Kidney (tissue), 14 donors: Measurements from ENCODE around the gene ABTB1. TPM values are rescaled to one million over a fixed set of nuclear protein-coding genes. Genes with fewer than 3 reads are reported as not detected.

ENCODE experiments used
- DNase-seq, 5 donors: peaks; one replicate each; pipeline ENCODE4 v3.0.0-alpha.2; 2013 to 2020
- FAIRE-seq: peaks from 2 replicates; lab custom pipeline; 2012; peaks lifted over from hg19 to GRCh38; lab: Jason Lieb, UNC
- H3K27ac ChIP-seq, 2 donors: one replicate each; pipeline ENCODE4 v1.7.0; 2013; ENCODE audit warnings: low read depth in 2 of 2, low read length in 2 of 2, inconsistent platforms in 1 of 2
- H3K27me3 ChIP-seq: one replicate; pipeline ENCODE4 v1.7.1; 2013; ENCODE audit warnings: low read length, inconsistent platforms; ENCODE audit not compliant: control insufficient read depth, insufficient read depth
- H3K36me3 ChIP-seq, 3 donors: one replicate each; pipeline versions ENCODE4 v1.7.0 to v1.7.1; 2013; ENCODE audit warnings: low read length in 3 of 3, control low read depth in 1 of 3, inconsistent platforms in 1 of 3; ENCODE audit not compliant: insufficient read depth in 3 of 3, control insufficient read depth in 2 of 3
- H3K4me1 ChIP-seq, 3 donors: one replicate each; pipeline versions ENCODE4 v1.7.0 to v1.7.1; 2013; ENCODE audit warnings: low read length in 3 of 3, inconsistent platforms in 1 of 3, low read depth in 1 of 3; ENCODE audit not compliant: control insufficient read depth in 2 of 3, insufficient read depth in 2 of 3
- H3K4me3 ChIP-seq, 3 donors: one replicate each; pipeline versions ENCODE4 v1.7.0 to v1.8.1; 2013; ENCODE audit warnings: low read length in 3 of 3, control low read depth in 1 of 3, inconsistent platforms in 1 of 3
- H3K9ac ChIP-seq, 3 donors: one replicate each; pipeline versions ENCODE4 v1.7.0 to v1.7.1; 2013; ENCODE audit warnings: low read length in 3 of 3, control low read depth in 1 of 3, inconsistent platforms in 1 of 3
- H3K9me3 ChIP-seq, 3 donors: one replicate each; pipeline versions ENCODE4 v1.7.0 to v1.7.1; 2013; ENCODE audit warnings: low read length in 3 of 3, control low read depth in 1 of 3, inconsistent platforms in 1 of 3; ENCODE audit not compliant: control insufficient read depth in 2 of 3, insufficient read depth in 1 of 3
- intact Hi-C: fragments of 100-400 bp; cut with DNase I; formaldehyde crosslinking; loops from one replicate; pipeline ENCODE4 v1.11.1; 2022
- polyA plus RNA-seq: library from polyadenylated mRNA; stranded (reverse); fragments of 350-450 nt; fragmentation: Illumina TruSeq; extraction: RNeasy Lipid Tissue Mini Kit (QIAGEN cat#74804); gene quantifications from one replicate; pipeline ENCODE4 v1.2.3, GENCODE V29; 2014; ENCODE audit warnings: low read depth, low replicate concordance; ENCODE audit not compliant: insufficient read depth
- total RNA-seq: library from RNA; stranded (reverse); fragmentation: NEBNext Ultra II Directional; extraction: Animal tissue kit (Norgen Biotek cat#: 25700); gene quantifications from one replicate; pipeline ENCODE4 v1.2.1, GENCODE V29; 2021
- TF ChIP-seq, protein P1 (sequence below): IDR thresholded peaks from 3 replicates; pipeline ENCODE4 v1.5.1; 2012; ENCODE audit warnings: mild to moderate bottlenecking, moderate library complexity, borderline replicate concordance; ENCODE audit not compliant: insufficient read depth; ENCODE audit errors: extremely low read depth
- donor health status: control.
- donor health status: control.
- donor health status: control.
- donor health status: control.
- donor health status: control.
- donor health status: DM: yes; HTN: yes; CAD: no.
- donor health status: Normal renal cell carcinoma (clear cell type).

Gene ABTB1
- total and polyA plus RNA-seq, 2 donors from 2014 or later: 29.2 to 43.2 TPM

DNA sequence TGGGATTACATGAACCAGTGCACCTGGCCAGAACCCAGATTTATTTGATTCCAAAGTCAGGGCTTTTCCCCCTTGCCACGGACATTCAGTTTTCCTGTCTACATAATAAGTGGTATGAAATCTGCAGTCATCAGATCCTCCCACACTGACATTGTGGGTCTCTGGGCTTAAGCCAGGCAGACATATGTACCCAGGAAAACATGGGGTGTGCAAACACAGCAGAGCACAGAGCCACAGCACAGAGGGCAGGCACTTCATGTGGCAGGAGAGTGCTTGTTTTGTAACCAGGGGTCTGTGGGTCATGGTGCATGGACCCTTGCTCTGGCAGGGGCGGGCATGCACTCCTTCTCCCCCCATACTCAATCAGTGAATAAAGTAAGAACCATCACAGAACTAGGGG is 6.1 kb upstream of the ABTB1 start:
- no peak overlapping the region for H3K27ac ChIP-seq
- no peaks in the 10 kb centered on the region for H3K9me3 ChIP-seq
- H3K9ac ChIP-seq: no peak overlapping the region
- intact Hi-C loops: no loop called here
- H3K4me3 ChIP-seq: no peak overlapping the region
- TF ChIP-seq, protein P1, sequence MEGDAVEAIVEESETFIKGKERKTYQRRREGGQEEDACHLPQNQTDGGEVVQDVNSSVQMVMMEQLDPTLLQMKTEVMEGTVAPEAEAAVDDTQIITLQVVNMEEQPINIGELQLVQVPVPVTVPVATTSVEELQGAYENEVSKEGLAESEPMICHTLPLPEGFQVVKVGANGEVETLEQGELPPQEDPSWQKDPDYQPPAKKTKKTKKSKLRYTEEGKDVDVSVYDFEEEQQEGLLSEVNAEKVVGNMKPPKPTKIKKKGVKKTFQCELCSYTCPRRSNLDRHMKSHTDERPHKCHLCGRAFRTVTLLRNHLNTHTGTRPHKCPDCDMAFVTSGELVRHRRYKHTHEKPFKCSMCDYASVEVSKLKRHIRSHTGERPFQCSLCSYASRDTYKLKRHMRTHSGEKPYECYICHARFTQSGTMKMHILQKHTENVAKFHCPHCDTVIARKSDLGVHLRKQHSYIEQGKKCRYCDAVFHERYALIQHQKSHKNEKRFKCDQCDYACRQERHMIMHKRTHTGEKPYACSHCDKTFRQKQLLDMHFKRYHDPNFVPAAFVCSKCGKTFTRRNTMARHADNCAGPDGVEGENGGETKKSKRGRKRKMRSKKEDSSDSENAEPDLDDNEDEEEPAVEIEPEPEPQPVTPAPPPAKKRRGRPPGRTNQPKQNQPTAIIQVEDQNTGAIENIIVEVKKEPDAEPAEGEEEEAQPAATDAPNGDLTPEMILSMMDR: no peak
- no peaks in the 10 kb centered on the region for H3K36me3 ChIP-seq
- peaks cover 0 to 2% (median 0%) of the 10 kb centered on the region in 3 donors for H3K4me1 ChIP-seq
- H3K27me3 ChIP-seq: no peaks in the 10 kb centered on the region
- no peak for DNase-seq
- FAIRE-seq: no peak

DNA sequence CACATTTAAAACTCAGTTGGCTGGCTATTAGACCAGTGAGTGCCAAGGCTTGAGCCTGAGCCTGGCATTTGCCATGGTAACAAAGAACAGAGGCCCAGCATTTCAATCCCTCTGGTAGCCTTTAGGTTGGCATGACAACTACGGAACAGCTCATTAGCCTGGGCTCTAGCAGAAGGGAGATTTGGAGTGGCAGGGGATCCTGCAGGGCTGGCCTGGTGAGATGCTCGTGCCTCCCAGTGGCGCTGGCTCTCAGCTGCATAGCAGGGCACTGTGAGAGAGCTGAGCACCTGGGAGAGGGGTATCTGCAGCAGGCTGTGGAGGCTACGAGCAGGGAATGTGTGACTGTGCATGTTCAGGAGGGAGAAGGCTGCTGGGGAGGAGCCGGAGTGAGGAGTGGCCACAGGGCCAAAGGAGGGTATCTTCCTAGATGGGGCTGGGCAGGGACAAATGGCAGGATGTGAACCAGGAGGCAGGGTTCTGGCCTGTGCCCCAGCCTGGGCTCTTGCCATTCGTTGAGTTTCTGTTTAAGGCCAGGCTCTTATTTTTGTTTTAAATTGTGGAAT is 5.6 kb upstream of the ABTB1 start:
- Histone ChIP-seq H3K4me3 (no peak overlapping the region), H3K9me3 (no peaks in the 10 kb centered on the region), H3K36me3 (no peaks in the 10 kb centered on the region), H3K9ac (no peak overlapping the region), H3K27me3 (no peaks in the 10 kb centered on the region), H3K4me1 (peaks cover 0 to 5% (median 0%) of the 10 kb centered on the region in 3 donors), H3K27ac (no peak overlapping the region)
- intact Hi-C loops: no loop called here
- DNase-seq (peak in 1 of 5 donors; percentile 6), FAIRE-seq (no peak)
- TF ChIP-seq, protein P1: no peak

DNA sequence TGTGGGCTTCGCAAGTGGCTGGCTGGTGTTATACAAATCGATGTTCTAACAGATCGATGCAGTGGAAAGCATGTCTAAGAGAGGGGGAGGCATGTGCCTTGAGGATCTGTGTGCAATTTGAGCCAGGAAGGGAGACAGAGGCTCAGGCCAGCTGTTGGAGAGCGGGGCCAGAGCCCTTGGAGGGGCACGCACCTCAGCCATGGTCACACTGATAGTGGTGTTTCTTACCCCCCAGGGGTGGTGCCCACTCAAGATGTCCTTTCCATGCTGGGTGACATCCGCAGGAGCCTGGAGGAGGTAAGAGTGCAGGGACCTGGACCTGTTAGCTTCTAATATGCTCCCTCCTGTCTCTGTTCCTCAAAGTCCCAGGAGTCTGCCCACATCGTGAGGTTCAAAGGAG is 3.8 kb upstream of the ABTB1 start:
- Histone ChIP-seq H3K27me3 (no peaks in the 10 kb centered on the region), H3K36me3 (no peaks in the 10 kb centered on the region), H3K27ac (no peak overlapping the region), H3K9ac (no peak overlapping the region), H3K9me3 (no peaks in the 10 kb centered on the region), H3K4me1 (peaks cover 0 to 11% (median 5%) of the 10 kb centered on the region in 3 donors), H3K4me3 (no peak overlapping the region)
- intact Hi-C loops: no loop called here
- TF ChIP-seq, protein P1: no peak
- FAIRE-seq (no peak), DNase-seq (no peak)
